Stimulated activated CD4-positive, alpha-beta T cell treated with anti-CD3 and anti-CD28 coated beads, Interleukin-1b, Interleukin-23, amount 100 ng/mL, for 1 hour (primary cell): ENCODE results near the gene CCDC91.
"Not testable (repeated sequence)": the region's sequence is repeated elsewhere in the genome, so short reads cannot be mapped to it uniquely, and the experiment has no call there.

Source experiments
- DNase-seq, 2 donors: peaks; one replicate each; pipeline ENCODE4 v3.0.0-alpha.2; 2020; ENCODE audit warnings: low read depth in 2 of 2

CCDC91 gene

DNA sequence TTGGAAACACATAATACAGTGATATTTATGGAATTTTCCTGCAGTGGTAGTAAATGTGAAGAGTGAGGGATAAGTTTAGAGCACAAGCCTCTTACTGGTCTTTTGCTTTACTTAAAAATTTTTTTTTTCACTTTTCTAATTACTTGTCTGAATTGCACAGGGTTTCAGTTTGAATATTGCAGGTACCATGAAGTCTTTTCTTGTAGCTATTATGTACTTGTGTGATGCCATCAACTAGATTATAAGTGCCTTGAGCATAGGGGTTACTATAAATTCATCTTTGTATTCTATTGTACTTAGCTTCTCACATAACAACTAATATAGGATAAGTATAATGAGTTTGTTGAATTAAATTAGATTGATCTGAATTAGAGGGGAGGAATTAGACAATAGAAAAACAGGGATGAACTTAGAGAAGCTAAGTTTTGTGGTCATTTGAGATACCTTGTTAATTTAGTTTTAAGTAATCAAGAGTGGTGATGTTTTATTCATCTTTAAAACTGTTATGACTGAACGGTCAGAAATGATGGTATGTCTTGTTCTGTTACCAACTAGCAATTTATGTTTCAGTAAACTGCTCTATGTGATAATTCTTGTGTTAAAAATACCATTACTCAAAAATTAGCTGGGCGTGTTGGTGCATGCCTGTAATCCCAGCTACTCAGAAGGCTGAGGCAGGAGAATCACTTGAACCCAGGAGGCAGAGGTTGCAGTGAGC is 42.1 kb downstream of the CCDC91 start:
- no peak for DNase-seq

DNA sequence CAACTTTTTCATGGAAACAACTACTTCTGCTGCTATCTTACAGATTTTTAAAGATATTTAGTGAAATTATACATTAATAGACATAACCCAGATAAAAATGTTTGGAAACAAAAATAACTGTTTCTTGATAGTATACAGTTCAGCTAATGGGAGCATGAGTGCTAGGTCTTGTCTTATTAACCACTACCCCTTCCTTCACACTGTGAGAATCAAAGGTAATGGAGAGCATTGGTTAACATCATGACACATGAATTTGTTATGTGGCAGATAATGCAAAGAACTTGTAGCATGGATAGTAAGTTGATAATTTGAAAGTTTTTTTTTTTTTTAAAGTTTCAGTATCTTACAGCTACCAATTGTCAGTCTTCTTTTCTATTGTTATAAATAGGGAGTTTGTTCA is 44.2 kb downstream of the CCDC91 start:
- DNase-seq = no peak

DNA sequence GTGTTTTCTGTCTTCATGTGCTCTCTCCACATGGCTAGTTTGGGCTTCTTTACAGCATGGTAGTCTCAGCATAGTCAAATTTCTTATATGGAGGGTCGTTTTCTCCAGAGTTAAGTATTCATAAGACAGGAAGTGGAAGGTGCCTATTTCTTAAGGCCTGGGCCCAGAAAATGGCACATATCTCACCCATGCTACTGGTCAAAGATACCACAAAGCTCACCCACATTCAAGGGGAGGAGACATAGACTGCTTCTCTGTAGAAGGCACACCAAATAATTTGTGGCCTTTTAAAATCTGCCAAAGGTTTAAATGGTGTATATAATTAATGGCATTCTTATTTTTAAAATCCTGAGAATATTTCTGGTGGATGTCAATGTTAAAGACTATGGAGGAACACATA is 44.8 kb downstream of the CCDC91 start:
- no peak for DNase-seq

DNA sequence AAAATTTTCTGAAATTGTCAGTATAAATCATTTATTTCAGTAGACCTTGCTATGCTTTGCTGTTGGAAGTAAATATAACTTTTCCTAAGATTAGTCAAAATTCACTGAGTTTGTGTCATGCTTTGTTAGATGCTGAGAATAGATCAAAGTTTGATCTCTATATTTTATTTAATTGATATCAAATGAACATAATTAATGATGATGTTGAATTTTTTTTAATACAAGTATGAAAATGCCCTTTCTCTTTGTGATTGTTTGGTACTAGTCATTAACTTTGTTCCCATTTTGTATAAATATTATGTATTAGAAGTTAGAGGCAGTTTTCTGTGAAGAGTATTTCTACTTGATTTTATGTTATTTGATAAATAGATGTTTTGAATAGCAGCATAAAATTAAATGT is 45.7 kb downstream of the CCDC91 start:
- DNase-seq = no peak

DNA sequence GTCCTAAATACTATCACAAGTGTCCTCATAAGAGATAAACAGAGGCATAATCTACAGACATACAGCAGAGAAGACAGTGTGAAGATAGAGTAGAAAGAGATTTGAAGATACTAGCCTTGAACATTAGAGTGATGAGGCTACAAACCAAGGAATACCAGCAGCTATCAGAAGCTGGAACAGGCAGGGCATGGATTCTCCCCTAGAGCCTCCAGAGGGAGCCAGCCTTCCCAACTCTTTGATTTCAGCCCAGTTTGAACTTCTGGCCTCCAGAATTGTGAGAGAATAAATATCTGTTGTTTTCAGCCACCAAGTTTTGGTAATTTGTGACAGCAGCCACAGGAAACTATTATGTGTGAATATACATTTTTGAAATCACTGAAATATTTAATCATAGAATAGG is 47.2 kb downstream of the CCDC91 start:
- no peak for DNase-seq

DNA sequence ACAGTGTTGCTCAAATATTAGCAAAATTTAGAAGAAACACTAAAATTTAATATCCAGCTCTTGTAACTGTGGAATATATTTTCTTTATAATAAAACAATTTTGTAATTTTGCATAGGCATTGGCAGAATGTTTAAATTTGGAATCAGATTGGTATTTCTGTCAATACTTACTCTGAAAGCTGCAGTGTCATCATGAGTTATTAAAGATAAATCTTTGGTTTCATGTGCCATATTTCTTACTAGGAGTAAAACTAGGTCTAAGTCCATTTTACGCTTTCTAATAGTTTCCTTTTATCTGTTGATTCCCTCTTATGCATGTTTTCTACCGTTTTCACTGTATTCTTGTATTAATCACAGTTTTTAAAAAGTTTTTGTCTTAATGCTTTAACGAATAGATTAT is 49.7 kb downstream of the CCDC91 start:
- no peak for DNase-seq

DNA sequence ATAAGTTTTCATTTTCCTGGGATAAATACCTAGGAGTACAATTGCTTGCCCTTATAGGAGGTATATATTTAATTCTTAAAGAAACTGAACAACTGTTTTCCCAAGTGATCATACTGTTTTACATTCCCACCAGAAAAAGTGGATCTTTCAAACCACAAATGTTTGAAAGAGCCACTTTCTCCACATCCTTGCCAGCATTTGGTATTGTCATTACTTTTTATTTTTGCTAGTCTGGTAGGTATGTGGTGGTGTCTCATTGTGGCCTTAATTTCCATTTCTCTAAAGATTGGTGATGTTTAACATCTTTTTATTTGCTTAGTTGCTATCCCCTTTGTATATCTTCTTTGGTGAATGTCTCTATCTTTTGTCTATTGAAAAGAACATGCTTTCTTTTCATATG is 50.6 kb downstream of the CCDC91 start:
- DNase-seq = no peak

DNA sequence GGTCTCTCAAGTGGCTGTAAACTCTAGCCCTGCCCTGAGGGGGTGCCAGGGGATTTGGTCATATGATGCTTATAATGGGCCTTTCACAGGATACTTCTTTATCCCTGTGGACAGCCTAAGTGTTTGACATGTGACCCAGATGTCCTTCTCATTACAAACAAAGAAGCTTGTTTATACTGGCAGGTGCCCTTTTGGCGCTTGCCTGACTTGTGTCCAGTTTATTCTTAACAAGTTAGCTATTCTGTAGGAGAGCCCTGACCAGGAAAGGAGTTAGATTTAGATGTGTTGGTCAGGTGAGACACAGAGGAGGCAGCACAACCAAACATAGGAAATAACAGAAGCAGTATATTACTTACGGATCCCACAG is 51.9 kb downstream of the CCDC91 start:
- no peak for DNase-seq

DNA sequence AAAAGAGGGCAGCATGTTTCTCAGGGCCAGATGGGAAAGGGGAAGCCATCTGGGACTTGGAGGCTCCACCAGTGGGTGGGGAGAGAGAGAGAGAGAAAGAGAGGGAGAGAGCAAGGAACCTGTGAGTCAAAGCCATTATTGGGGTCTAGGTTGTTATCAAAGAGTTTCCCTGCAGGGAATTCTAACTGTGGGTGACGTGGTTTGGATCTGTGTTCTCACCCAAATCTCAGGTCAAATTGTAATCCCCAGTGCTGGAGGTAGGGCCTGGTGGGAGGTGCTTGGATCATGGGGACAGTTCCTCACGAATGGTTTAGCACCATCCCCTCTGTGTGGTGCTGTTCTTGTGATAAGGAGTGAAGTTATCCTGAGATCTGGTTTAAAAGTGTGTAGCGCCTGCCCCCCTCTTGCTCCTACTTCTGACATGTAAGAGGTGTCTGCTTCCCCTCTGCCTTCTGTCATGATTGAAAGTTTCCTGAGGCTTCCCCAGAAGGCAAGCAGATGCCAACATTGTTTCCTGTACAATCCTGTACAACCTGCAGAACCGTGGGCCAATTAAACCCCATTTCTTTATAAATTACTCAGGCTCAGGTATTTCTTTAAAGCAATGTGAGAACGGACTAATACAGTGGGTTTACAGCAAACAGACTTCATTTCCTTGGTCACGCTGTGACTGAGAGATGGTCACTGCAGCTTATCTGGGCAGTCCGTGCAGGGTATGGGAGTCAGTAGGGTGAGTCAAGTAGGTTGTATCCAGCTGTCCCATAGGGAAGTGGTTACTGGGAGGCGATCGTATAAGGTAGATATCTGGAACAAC is 52.4 kb downstream of the CCDC91 start:
- DNase-seq = no peak

DNA sequence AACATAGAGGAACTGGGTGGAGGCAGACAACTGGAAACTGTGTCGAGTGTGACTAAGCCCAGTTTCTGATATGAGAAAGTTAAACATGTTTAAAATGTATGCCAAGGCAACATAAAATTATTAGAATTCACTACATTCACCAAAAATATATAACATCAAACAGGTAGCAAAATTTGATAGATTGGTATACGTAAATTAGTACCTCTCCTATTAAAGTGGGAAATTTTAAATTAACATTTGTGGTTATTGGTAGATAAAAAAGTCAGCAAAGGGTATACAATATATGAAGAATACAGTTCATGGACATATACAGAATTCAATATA is 53.0 kb downstream of the CCDC91 start:
- DNase-seq = no peak

DNA sequence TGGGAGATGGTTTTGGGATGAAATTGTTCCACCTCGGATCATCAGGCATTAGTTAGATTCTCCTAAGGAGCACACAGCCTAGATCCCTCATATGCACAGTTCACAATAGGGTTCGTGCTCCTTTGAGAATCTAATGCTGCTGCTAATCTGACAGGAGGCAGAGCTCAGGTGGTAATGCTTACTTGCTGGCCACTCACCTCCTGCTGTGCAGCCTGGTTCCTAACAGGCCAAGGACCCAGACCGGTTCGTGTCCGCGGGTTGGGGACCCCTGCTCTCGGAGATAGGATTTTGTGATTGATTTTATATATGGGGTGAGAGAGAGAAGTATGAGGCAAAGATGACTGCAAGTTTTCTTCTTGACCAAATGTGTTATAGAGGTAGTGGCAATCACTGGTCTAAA is 57.5 kb downstream of the CCDC91 start:
- no peak for DNase-seq

DNA sequence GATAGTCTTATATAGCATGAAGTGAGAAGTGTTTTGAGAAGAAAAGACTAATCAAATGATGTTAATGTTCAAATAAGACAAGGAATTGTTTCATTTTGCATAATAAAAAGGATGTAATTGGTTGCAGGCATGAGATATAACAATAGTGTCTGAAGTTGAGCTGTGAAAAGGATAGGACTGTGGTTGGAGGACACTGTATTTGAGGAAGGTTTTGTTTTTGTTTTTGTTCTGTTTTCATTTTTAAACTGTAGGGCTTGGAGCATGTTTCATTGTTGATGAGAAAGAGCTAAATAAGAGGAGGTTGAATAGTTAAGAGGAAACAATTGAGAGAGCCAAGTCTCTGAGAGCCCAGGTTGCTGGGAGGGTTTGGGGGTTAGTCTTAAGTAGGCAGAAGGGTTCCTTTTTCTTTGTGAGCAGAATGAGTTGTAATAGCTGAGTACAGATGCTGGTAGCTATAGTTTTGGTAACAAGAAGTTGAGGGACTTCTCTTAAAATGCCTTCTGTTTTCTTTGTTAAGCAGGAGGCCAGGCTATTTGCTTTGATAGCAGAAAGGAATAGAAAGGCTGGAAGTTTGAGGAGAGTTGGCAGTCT is 58.4 kb downstream of the CCDC91 start:
- DNase-seq = no peak

DNA sequence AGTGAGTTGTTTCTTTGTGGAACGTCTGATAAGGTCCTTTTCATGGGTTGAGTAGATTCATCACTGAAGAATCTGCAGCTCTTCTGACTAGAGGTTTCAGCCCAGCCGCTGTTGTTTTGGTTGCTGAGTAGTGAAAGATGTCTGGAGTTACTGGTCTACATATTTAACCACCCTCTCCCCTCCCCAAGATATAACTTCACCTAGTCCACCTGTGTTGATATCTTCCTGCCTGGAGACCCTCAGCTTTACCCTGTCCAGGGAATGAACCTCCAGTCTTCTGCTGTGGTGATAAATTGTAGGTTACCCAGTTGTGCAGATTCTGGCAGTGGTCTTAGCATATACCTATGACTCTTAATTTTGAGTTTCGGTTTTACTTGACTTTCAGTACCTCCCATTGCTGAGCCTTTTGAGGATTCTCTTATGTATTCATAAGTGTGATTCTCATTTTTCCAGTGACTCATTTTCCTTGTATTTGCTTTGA is 62.9 kb downstream of the CCDC91 start:
- DNase-seq = no peak

DNA sequence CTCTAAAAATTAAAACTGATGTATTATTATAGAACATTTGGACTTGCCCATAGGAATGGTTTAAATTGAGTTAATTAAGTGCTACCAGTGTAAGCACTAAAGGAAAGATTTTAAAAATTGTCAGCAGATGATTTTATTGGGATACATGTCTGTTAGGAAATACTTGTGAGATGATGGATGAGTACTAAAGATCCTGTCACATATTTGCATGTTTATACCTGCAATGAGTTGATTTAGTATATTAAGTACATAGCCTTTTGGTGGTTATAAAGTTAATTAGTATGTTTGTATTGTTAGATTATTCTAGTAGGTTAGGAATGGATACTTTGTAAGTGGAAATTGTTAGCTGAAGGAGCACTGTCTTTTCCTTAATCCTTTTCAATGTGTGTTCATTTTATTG is 67.2 kb downstream of the CCDC91 start:
- no peak for DNase-seq

DNA sequence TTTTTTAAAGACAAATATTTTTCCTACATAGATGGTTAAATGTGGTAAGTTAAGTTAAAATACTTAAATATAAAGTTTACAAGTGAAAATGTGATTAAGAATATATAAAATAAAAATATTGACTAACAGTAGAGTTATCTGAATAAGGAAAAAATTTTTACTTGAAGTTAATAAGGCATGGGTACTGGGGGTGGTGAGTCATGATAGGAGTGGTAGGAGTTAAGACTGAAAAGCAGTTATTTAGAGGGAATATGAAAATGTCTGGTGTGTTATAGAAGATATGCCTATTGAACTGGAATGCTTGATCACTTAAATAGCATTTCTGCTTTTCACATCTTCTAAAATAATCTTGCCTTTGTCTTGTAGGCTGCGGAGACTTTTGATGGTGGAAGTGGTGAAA is 68.7 kb downstream of the CCDC91 start:
- DNase-seq = no peak

DNA sequence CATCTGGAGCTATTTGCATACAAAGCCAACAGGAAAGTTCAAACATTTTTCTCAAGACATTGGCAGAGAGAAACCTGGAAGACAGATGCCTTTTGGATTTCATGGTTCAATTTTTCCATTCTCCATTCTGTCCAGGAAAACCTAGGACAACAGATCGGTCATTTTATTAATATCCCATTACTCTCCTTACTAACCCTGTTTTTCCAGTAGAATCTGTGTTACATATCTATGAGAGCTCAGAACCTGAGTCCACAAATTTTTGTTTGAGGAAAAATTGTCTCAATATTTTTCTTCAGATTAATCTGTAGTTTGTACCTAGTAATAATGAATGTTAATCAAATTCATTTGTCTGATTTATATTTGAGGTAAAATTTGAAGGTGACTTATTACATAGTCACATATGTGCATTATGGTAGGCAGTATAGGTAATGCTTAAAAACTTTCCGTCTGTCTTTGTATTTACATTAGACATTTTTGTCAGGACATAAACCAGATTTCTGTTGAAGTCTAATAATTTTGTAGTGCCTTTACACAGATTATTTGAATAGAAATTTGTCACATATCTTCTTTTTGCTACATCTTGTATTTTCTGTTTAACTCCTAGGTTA is 75.3 kb downstream of the CCDC91 start:
- DNase-seq = no peak

DNA sequence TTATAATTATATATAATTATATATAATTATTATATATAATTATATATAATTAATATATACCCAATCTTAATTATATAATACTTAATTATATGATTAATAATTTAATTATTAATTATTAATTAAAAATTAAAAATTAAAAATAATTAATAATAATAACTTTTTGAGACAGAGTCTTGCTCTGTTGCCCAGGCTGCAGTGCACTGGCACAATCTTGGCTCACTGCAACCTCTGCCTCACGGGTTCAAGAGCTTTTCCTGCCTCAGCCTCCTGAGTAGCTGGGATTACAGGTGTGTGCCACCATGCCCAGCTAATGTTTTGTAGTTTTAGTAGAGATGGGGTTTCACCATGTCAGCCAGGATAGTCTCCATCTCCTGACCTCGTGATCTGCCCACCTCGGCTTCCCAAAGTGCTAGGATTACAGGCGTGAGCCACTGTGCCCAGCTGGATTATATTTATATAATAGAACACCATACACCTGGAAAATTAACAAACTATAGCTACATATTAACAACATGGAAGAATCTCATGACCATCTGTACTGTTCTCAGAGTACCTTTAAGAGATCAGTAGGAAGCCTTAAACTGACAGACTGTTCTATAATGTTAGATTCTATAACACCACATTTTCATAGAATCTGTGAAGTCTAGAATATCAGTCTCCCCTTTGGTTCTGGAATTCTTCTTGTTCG is 77.8 kb downstream of the CCDC91 start:
- not testable (repeated sequence) for DNase-seq

DNA sequence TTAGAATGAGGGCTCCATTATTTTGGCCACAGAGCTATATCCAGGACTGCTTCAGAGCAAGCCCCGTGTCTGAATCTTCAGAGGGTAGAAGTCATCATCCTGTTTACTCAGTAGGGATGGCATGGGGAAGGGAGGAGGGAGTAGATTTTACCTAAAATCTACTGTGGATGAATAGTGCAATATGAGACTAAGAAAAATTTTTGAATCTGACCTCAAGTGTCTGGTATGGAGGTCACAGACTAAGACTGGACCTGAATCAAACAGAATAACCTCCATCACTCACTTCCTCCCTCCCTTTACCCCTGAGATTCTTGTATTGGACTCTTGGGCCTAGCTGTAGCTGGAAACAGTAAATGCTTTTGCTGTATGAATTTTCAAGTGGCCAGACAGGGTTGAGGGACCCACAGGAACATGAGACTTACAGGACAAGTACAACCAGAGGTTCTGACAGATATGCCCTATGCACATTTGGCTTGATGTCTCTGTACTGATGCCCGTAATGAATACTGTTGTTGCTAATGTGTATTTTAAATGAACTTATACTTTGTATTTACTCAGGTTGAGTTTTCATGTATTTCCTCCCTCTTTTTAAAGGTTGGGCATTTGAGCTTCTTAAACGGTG is 78.5 kb downstream of the CCDC91 start:
- no peak for DNase-seq

DNA sequence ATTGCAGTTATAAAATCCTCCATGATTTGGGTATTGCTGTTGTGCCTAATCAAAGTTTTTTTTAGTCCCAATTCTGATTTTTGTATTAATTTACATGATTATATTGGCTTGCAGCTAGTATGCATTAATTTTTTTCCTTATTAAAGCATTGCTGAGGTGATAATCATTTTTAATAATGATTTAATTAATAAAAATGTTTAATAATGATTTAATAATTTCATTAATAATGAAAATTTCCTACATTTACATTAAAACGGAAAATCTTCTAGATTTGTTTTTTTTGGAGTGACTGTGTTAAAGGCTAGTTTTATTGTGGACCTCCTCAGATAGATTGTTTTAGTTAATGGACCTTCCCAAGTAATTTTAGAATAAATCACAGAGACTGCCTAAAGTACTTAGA is 79.6 kb downstream of the CCDC91 start:
- DNase-seq = no peak

DNA sequence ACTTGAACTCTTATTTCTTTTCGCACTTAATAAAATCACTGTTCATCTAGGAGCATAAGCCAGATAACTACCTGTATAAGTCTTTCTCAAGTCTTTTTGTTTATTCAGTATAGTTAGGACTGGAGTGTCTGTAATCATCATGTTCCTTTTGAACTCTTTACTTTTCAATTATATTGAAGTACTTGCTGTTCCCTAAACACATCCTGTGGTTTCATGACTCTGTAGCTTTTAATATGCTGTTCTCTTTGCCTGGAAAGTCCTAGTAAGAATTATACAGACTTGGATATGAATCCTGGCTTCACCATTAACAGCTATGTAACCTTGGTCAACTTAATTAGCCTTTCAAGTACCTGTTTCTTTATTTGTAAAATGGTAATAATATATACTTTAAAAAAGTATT is 88.2 kb downstream of the CCDC91 start:
- no peak for DNase-seq

DNA sequence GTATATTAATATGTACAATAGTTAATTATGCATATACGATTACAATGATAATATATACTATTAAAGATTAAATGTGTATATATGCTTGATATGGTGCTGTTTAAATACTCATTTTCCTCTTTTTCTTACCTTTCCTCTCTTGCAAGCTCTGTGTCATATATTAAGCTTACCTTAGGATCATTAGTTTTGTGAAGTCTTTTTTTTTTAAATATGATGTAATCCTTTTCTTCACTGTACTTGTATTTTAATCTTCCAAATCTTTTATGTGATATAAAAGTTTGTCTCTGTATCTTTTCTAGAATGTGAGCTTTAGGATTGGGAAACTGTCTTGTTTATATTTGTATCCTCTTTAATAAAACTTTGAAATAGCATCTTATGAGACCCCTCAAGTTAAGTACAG is 88.7 kb downstream of the CCDC91 start:
- no peak for DNase-seq

DNA sequence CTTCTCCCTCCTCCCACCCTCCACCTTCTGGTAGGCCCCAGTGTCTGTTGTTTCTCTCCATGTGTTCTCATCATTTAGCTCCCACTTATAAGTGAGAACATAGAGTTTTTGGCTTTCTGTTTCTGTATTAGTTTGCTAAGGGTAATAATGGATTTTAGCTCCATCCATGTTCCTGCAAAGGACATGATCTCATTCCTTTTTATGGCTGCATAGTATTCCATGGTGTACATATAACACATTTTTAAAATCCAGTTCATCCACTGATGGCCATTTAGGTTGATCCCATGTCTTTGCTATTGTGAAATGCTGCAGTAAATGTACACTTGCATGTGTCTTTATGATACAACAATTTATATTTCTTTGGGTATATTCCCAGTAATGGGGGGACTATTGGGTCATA is 96.1 kb downstream of the CCDC91 start:
- no peak for DNase-seq
